Endodermal cell (in vitro differentiated cells): ENCODE results near the gene COMP. TPM values are rescaled to one million over a fixed set of nuclear protein-coding genes. Genes with fewer than 3 reads are reported as not detected.

Source experiments
- DNase-seq: peaks from one replicate; pipeline ENCODE4 v3.0.0-alpha.2; 2017
- H3K27ac ChIP-seq: 2 replicates; pipeline ENCODE4 v1.5.1; 2013; ENCODE audit warnings: mild to moderate bottlenecking, low read depth, low read length, moderate library complexity
- H3K27me3 ChIP-seq: 2 replicates; pipeline ENCODE4 v1.6.1; 2013; ENCODE audit warnings: mild to moderate bottlenecking, low read length, moderate library complexity; ENCODE audit not compliant: insufficient read depth, control insufficient read depth, poor library complexity, severe bottlenecking
- H3K36me3 ChIP-seq: 2 replicates; pipeline ENCODE4 v1.7.0; 2013; ENCODE audit warnings: mild to moderate bottlenecking, low read length, moderate library complexity; ENCODE audit not compliant: control insufficient read depth, insufficient read depth
- H3K4me1 ChIP-seq: one replicate; pipeline ENCODE4 v1.7.0; 2013; ENCODE audit warnings: low read length; ENCODE audit not compliant: control insufficient read depth, insufficient read depth
- H3K4me3 ChIP-seq: 2 replicates; pipeline ENCODE4 v1.5.1; 2013; ENCODE audit warnings: mild to moderate bottlenecking, low read length, moderate library complexity
- H3K9ac ChIP-seq: 2 replicates; pipeline ENCODE4 v1.6.1; 2013; ENCODE audit warnings: mild to moderate bottlenecking, low read length, moderate library complexity; ENCODE audit not compliant: poor library complexity, severe bottlenecking; ENCODE audit errors: extremely low read depth
- H3K9me3 ChIP-seq: 2 replicates; pipeline ENCODE4 v1.6.1; 2013; ENCODE audit warnings: mild to moderate bottlenecking, low read length, moderate library complexity; ENCODE audit not compliant: control insufficient read depth
- H3K27ac Mint-ChIP-seq: 2 replicates; pipeline ENCODE4 v1.8.0; 2020; ENCODE audit warnings: mixed read lengths
- H3K27me3 Mint-ChIP-seq: 2 replicates; pipeline ENCODE4 v1.8.0; 2021; ENCODE audit warnings: mild to moderate bottlenecking, mixed read lengths; ENCODE audit not compliant: insufficient read depth
- H3K36me3 Mint-ChIP-seq: 2 replicates; pipeline ENCODE4 v1.8.0; 2020; ENCODE audit warnings: low read depth, mixed read lengths
- H3K4me1 Mint-ChIP-seq: 2 replicates; pipeline ENCODE4 v1.8.0; 2020; ENCODE audit warnings: mixed read lengths
- H3K4me3 Mint-ChIP-seq: 2 replicates; pipeline ENCODE4 v1.8.0; 2020; ENCODE audit warnings: mild to moderate bottlenecking, moderate library complexity, mixed read lengths
- H3K9me3 Mint-ChIP-seq: 2 replicates; pipeline ENCODE4 v1.8.0; 2020; ENCODE audit warnings: mild to moderate bottlenecking, mixed read lengths
- WGBS, 2 experiments: methylation state at CpG; one replicate each; pipeline versions ENCODE4 v1.1.5 to v1.1.7; 2013; ENCODE audit warnings: missing lambda C conversion rate in 2 of 2, mixed read lengths in 1 of 2; ENCODE audit not compliant: insufficient coverage in 1 of 2, insufficient read length in 1 of 2; 5-methylcytosine and 5-hydroxymethylcytosine counted together
- total RNA-seq, 2 donors: library from RNA; stranded (reverse); fragmentation: NEBNext Ultra II Directional in 1 of 2; extraction: Animal tissue kit (Norgen Biotek cat#: 25700) in 1 of 2; gene quantifications; 2 replicates in 1 of 2; 3 replicates in 1 of 2; pipeline ENCODE4 v1.2.1, GENCODE V29; 2021
- TF ChIP-seq, protein P1 (sequence below): fragments of 200-600 bp; sonication (generic); conservative IDR thresholded peaks from 2 replicates; pipeline ENCODE4 v1.5.0; 2021; ENCODE audit warnings: antibody characterized with exemption, mild to moderate bottlenecking

COMP gene
- total RNA-seq, 2 donors from 2014 or later, result not detected

DNA sequence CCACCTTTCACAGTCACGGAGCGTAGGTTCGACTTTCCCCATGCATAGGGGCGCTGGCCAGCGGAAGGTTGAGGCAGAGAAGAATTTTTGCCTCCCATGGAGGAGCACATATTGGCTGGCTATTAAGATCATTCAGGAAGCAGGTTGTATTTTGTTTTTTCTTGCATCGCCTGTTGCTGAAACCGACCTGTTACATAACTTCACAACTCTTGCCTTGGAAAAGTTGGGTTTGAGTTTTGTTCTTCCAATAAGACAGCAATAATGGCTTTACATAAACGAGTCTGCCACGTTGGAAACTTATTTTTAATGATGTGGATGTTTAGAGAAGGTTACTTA lies 42.0 kb upstream of the COMP start:
- no peak overlapping the region for H3K27ac ChIP-seq
- peak overlapping the region; percentile 91 for H3K27ac Mint-ChIP-seq

DNA sequence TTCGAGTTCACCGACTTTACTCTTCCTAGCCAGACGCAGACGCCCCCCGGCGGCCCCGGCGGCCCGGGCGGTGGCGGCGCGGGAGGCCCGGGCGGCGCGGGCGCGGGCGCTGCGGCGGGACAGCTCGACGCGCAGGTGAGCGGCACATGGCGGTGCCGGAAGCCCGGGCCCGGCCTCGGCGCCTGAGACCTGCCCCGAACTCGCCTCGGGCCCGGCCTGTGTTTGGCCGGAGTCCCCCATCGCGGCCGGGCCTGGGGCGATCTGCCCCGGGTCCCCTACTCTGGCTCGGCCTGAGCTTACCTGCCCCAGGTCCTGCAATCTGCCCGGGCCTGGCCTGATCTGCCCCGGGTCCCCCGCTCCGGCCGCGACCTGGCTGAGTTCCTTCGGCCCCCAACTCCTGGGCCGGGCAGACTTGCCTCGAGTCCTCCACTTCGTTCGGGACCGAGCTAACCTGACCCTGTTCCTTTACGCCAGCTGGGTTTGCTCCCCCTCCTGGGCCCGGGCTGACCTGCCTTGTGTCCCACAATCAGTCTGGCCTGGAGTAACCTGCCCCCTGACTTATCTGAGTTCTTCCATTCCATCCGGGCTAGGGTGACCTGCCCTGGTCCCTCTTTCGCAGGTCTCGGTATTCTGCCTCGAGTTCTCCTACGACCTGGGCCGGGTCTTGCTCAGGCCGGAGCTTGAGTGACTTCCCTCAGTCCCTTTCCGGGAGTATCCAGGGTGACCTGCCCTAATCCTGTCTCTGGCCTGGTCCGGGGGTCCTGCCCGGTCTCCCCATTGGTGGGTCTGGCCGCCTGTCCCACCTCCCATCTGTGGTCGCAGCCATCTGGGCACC lies 41.4 kb upstream of the COMP start:
- peaks cover 31% of the 10 kb centered on the region for H3K36me3 Mint-ChIP-seq
- peaks cover 13% of the 10 kb centered on the region for H3K27me3 Mint-ChIP-seq
- Histone ChIP-seq H3K4me3 (peak overlapping the region; percentile 85), H3K27me3 (peaks cover 10% of the 10 kb centered on the region), H3K27ac (no peak overlapping the region), H3K9ac (peak overlapping the region; percentile 77), H3K4me1 (no peaks in the 10 kb centered on the region), H3K36me3 (peaks cover 28% of the 10 kb centered on the region), H3K9me3 (no peaks in the 10 kb centered on the region)
- DNase-seq, result peak; percentile 86
- H3K4me1 Mint-ChIP-seq, result peaks cover 22% of the 10 kb centered on the region
- peak overlapping the region; percentile 89 for H3K4me3 Mint-ChIP-seq
- H3K27ac Mint-ChIP-seq, result peak overlapping the region; percentile 91
- TF ChIP-seq, protein P1, sequence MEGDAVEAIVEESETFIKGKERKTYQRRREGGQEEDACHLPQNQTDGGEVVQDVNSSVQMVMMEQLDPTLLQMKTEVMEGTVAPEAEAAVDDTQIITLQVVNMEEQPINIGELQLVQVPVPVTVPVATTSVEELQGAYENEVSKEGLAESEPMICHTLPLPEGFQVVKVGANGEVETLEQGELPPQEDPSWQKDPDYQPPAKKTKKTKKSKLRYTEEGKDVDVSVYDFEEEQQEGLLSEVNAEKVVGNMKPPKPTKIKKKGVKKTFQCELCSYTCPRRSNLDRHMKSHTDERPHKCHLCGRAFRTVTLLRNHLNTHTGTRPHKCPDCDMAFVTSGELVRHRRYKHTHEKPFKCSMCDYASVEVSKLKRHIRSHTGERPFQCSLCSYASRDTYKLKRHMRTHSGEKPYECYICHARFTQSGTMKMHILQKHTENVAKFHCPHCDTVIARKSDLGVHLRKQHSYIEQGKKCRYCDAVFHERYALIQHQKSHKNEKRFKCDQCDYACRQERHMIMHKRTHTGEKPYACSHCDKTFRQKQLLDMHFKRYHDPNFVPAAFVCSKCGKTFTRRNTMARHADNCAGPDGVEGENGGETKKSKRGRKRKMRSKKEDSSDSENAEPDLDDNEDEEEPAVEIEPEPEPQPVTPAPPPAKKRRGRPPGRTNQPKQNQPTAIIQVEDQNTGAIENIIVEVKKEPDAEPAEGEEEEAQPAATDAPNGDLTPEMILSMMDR, result peak; percentile 60
- WGBS, 2 experiments, result 0 to 1% methylated on average over 38 to 69 of the region's 69 CpGs
- H3K9me3 Mint-ChIP-seq, result peaks cover 3% of the 10 kb centered on the region

More for the DNA sequence above, 42.0 kb upstream of the COMP start:
- DNase-seq, result no peak
- H3K4me3 Mint-ChIP-seq, result peak overlapping the region; percentile 89
- Histone ChIP-seq H3K4me3 (peak overlapping the region; percentile 85), H3K4me1 (no peaks in the 10 kb centered on the region), H3K27me3 (peaks cover 10% of the 10 kb centered on the region), H3K9ac (peak overlapping the region; percentile 77), H3K36me3 (peaks cover 34% of the 10 kb centered on the region), H3K9me3 (no peaks in the 10 kb centered on the region)
- TF ChIP-seq, protein P1, result no peak
- 13 to 18% methylated on average over 6 to 9 of the region's 9 CpGs for WGBS, 2 experiments
- peaks cover 36% of the 10 kb centered on the region for H3K36me3 Mint-ChIP-seq
- no peaks in the 10 kb centered on the region for H3K9me3 Mint-ChIP-seq
- peaks cover 7% of the 10 kb centered on the region for H3K27me3 Mint-ChIP-seq
- peaks cover 22% of the 10 kb centered on the region for H3K4me1 Mint-ChIP-seq

DNA sequence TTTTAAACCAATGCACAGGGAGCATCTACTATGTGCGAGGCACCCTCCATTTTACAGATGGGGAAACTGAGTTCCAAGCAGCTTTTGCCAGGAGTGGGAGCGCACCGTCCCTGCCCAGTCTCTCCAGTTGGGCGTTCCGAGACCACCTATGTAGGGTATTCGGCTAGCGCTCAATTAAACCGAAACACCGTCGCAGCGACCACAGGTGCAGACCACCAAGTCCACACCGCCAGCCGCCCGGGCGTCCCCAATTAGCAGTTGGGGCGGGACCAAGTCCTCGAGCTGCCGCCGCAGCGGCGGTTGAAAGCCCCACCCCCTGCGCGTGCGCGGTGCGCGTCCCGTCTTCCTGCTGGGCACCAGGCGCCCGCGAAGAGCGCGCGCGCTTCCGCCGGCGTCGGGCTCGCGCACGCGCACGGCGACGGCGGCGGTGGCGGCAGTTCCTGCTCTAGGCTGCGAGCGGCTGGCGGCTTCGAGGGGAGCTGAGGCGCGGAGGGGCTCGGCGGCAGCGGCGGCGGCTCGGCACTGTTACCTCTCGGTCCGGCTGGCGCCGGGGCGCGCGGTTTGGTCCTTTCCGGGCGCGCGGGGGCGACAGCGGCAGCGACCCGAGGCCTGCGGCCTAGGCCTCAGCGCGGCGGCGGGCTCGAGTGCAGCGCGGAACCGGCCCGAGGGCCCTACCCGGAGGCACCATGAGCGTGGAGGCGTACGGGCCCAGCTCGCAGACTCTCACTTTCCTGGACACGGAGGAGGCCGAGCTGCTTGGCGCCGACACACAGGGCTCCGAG lies 40.6 kb upstream of the COMP start, which contains the start of gene UPF1:
Gene UPF1 (plus strand): TSS at position 436 of the 782 bp plus-strand sequence. CDS start 251 bp downstream, at position 687.
- H3K4me1 ChIP-seq, result no peaks in the 10 kb centered on the region
- H3K4me1 Mint-ChIP-seq, result peaks cover 22% of the 10 kb centered on the region
- TF ChIP-seq, protein P1, result no peak
- peaks cover 26% of the 10 kb centered on the region for H3K36me3 Mint-ChIP-seq
- peak within 1 kb of the TSS; percentile 91 for H3K27ac Mint-ChIP-seq
- peak within 1 kb of the TSS; percentile 85 for H3K4me3 ChIP-seq
- H3K27me3 Mint-ChIP-seq, result peaks cover 18% of the 10 kb centered on the region
- peaks cover 7% of the 10 kb centered on the region for H3K9me3 ChIP-seq
- 1 to 9% methylated on average over 17 to 96 of the region's 96 CpGs for WGBS, 2 experiments
- peak within 1 kb of the TSS; percentile 77 for H3K9ac ChIP-seq
- peaks cover 10% of the 10 kb centered on the region for H3K27me3 ChIP-seq
- peak within 1 kb of the TSS; percentile 89 for H3K4me3 Mint-ChIP-seq
- H3K9me3 Mint-ChIP-seq, result peaks cover 9% of the 10 kb centered on the region
- peak; percentile 97 for DNase-seq
- H3K27ac ChIP-seq, result no peak within 1 kb of the TSS
- peaks cover 21% of the 10 kb centered on the region for H3K36me3 ChIP-seq
